HG03039 (cell line): Measurements from ENCODE around the gene TERT.
"Not testable (repeated sequence)": the region's sequence is repeated elsewhere in the genome, so short reads cannot be mapped to it uniquely, and the experiment has no call there.

Experiments
- ATAC-seq: cut with Tn5 transposase; IDR thresholded peaks from one replicate; pipeline ENCODE4 v1.9.1; 2021; ENCODE audit warnings: mild to moderate bottlenecking, moderate library complexity; ENCODE audit not compliant: unreplicated experiment

Gene TERT

GRCh38 chr5:1297243-1297642 lies 2.4 kb upstream of the TERT start:
- no peak for ATAC-seq

DNA sequence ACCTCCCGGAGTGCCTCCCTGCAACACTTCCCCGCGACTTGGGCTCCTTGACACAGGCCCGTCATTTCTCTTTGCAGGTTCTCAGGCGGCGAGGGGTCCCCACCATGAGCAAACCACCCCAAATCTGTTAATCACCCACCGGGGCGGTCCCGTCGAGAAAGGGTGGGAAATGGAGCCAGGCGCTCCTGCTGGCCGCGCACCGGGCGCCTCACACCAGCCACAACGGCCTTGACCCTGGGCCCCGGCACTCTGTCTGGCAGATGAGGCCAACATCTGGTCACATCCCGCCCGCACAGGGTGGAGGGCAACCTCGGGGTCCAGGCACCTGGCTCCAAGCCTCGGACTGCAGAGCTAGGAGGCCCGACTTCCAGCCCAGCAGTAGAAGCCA lies 776 bp upstream of the TERT start:
- ATAC-seq: no peak

GRCh38 chr5:1294206-1294834 lies 548 bp downstream of the TERT start:
- ATAC-seq: no peak

DNA sequence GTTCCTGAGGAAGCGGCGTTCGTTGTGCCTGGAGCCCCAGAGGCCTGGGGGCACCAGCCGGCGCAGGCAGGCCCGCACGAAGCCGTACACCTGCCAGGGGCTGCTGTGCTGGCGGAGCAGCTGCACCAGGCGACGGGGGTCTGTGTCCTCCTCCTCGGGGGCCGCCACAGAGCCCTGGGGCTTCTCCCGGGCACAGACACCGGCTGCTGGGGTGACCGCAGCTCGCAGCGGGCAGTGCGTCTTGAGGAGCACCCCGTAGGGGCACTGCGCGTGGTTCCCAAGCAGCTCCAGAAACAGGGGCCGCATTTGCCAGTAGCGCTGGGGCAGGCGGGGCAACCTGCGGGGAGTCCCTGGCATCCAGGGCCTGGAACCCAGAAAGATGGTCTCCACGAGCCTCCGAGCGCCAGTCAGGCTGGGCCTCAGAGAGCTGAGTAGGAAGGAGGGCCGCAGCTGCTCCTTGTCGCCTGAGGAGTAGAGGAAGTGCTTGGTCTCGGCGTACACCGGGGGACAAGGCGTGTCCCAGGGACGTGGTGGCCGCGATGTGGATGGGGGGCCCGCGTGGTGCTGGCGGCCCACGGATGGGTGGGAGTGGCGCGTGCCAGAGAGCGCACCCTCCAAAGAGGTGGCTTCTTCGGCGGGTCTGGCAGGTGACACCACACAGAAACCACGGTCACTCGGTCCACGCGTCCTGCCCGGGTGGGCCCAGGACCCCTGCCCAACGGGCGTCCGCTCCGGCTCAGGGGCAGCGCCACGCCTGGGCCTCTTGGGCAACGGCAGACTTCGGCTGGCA lies 1.3 kb downstream of the TERT start:
- ATAC-seq: no peak

DNA sequence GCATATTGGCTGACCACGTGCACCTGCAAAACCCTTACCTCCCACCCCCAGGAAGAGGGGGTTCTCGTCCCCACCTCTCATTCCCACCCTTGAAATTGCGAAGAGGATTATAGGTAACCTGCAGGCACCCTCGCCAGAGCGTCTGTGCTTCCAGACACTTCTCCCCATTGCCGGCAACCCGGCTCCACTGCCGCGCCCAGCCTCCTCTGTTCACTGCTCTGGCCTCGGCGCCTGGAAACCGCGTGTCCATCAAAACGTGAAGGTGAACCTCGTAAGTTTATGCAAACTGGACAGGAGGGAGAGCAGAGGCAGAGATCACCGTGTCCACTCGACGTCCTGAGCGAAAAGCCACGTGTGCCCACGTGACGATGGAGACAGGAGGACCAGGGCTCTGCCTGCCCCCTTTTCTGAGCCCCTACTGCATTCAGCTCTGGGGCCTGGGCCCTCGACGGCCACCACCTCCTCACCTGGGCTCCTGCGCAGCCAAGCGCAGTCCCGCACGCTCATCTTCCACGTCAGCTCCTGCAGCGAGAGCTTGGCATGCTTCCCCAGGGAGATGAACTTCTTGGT lies 1.9 kb downstream of the TERT start:
- no peak for ATAC-seq

DNA sequence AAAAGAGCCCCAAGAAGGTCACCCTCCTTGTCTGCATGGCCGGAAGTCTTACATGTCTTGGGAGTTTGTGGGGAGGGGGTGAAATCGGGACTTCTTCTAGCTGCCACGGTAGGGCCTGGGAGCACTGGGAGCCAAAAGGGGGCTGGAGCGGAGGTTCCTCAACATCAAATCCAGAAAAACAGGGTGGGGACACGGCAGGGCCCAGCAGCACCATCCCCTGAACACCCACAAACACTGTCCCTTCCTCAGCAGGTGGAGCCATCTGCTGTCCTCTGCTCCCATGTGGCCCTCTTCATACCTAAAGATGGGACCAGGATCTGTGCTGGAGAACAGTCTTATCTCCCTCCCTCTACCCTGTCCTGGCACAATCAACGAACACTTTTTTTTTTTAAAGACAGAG lies 2.7 kb downstream of the TERT start:
- ATAC-seq: no peak

DNA sequence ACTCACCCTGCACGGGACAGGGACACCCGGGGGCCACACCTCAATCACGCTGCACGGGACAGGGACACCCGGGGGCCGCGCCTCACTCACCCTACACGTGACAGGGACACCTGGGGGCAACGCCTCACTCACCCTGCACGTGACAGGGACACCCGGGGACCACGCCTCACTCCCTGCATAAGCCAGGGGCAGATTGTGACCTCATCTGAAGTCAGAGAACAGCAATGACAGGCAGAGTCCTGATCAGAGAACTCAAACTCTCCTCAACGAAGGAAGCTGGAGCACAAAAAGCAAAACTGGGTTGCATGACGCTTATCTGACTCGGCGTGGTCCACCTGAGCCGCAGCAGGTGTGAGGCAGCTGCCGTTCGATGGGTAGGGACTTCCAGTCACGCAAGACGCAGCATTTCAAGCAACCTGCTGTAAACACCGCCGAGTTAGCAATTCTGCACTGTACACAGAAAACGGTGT lies 3.2 kb downstream of the TERT start:
- no peak for ATAC-seq

GRCh38 chr5:1290956-1291355 lies 3.9 kb downstream of the TERT start:
- ATAC-seq: not testable (repeated sequence)

DNA sequence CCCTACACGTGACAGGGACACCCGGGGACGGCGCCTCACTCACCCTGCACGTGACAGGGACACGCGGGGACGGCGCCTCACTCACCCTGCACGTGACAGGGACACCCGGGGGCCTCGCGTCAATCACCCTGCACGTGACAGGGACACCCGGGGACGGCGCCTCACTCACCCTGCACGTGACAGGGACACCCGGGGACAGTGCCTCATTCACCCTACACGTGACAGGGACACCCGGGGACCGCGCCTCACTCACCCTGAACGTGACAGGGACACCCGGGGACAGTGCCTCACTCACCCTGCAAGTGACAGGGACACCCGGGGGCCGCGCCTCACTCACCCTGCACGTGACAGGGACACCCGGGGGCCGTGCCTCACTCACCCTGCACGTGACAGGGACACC lies 5.3 kb downstream of the TERT start:
- not testable (repeated sequence) for ATAC-seq

DNA sequence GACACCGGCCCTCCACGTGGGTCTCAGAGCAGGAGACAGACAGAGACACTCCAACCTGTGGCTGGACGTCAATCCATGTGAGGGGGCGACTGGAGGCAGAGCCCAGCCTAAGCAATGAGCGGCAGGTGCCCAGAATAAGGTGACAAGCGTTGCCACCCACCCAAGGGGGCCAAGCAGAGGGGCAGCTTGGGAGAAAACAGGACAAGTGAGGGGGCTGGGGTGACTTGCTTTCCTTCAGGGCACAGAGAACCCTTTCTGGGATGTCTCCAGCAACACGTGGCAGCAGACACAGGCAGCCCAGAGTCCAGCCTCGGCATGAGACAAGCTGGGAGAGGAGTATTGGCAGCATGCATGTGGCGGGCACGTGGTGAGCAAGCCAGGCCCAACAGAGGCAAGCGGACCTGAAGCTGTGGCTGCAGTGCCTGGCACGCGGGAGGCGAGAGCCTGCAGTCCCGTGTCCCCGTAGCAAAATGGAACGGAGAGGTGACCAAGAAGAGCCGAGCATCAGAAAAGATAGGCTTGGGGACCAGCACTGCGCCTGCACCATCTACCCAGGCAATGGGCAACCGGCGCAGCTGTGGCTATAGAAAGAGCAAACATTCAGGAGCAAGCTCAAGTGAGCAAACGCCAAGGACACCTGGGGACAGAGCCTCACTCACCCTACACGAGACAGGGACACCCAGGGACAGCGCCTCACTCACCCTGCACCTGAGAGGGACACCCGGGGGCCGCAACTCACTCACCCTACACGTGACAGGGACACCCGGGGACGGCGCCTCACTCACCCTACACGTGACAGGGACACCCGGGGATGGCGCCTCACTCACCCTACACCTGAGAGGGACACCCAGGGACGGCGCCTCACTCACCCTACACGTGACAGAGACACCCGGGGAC lies 6.2 kb downstream of the TERT start:
- ATAC-seq: no peak

DNA sequence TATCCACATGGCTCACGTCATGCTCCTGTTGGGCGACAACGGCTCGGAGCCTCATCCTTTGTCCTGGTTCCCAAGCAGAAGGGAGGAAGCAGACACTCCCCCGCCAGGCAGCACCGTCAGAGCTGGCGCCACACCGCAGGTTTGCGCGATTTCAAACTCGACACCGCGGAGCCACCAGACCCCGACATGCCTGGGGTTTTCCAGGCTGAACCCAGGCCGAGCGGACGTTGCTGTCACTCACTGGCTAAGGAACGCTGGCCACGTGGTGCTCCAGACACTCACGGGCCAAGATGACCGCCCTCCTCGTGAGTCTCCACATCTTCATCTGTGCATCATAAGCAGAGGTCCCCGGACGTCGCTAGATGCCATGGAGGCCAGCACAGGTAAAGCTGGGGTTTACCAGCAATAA lies 9.0 kb downstream of the TERT start:
- ATAC-seq: no peak

DNA sequence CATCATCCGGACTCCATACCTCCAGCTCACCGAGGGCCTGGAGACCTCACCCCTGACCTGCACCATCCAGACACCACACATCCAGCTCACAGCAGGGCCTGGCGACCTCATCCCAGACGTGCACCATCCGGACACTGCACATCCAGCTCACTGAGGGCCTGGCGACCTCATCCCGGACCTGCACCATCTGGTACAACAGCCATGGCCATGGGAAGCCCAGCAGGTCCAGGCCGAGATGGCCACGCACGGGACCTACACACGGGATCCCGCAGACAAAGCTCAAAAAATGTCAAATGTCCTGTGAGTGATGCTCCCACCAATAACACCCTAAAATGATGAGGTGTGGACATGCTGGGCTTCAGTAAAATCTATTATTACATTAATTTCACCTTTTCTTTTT lies 9.7 kb downstream of the TERT start:
- ATAC-seq: no peak

GRCh38 chr5:1284336-1284970 lies 10.4 kb downstream of the TERT start:
- ATAC-seq: not testable (repeated sequence)

- ATAC-seq: not testable (repeated sequence)
These were observed 11.2 kb downstream of the TERT start for GRCh38 chr5:1283729-1284041.

DNA sequence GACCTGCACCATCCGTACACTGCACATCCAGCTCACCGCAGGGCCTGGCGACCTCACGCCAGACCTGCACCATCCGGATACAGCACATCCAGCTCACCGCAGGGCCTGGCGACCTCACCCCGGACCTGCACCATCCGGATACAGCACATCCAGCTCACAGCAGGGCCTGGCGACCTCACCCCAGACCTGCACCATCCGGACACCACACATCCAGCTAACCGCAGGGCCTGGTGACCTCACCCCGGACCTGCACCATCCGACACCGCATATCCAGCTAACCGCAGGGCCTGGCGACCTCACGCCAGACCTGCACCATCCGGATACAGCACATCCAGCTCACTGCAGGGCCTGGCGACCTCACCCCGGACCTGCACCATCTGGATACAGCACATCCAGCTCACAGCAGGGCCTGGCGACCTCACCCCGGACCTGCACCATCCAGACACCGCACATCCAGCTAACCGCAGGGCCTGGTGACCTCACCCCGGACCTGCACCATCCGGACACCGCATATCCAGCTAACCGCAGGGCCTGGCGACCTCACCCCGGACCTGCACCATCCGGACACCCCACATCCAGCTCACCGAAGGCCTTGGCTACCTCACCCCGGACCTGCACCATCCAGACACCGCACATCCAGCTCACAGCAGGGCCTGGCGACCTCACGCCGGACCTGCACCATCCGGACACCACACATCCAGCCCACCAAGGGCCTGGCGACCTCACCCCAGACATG lies 11.7 kb downstream of the TERT start:
- ATAC-seq: not testable (repeated sequence)

GRCh38 chr5:1282131-1282992 lies 12.5 kb downstream of the TERT start:
- no peak for ATAC-seq

DNA sequence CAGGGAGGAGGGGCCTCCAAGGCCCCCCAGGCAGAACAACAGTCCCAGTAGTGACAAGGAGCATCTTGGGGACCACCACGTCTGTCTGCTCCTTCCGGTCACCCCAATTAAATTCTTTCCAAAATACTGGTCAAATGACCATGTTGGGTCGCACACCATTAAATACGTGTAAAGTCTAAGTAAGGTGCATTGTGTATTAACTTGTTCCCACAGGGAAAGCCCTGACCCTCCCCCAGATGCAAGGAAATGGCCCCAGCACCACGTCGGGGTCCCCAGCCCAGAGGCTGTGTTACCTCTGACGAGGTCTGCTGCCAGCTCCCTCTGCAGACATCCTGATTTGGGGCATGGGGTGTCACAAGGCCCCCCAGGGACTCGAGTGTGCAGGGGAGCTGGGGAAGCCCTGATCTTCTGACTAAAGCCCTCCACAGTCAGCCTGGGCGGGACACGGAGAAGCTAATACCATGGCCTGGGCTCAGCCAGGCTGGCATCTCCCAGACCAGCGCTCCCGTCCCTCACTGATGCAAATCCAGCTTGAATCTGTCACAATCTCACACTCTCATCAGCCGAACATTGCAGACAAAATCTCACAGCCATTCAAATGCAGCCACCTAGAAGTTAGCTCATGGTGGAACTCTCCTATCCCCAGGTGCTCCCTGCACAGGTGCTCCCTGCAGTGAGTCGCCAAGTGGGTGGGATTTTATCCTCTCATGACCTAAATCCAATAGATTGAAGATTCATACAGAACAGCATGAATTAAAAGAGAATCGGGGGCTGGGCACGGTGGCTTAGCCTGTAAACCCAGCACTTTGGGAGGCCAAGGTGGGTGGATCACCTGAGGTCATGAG lies 13.6 kb downstream of the TERT start:
- ATAC-seq: no peak
